ENCODE data around the gene MBNL1.

Gene MBNL1

GRCh38 chr3:152234657-152235375, 33.9 kb upstream of the MBNL1 start:
- Mint-ChIP-seq H3K27me3 (ENCODE audit: low read depth, poor library complexity) (peaks cover under 1% of the 10 kb centered on the region), H3K4me3 (no peak overlapping the region), H3K4me1 (peaks cover 3% of the 10 kb centered on the region), H3K36me3 (ENCODE audit: low read depth) (no peaks in the 10 kb centered on the region), H3K27ac (no peak overlapping the region), H3K9me3 (no peaks in the 10 kb centered on the region)
- DNase-seq, result no peak
- TF ChIP-seq CTCF (IDR thresholded peaks at IDR 0.05), result no peak

- no peak for DNase-seq
- H3K4me1 Mint-ChIP-seq, result peaks cover 3% of the 10 kb centered on the region
- TF ChIP-seq CTCF (IDR thresholded peaks at IDR 0.05), result no peak
- no peaks in the 10 kb centered on the region for H3K9me3 Mint-ChIP-seq
- no peak overlapping the region for H3K4me3 Mint-ChIP-seq
- H3K27me3 Mint-ChIP-seq (ENCODE audit: low read depth, poor library complexity), result no peaks in the 10 kb centered on the region
- H3K36me3 Mint-ChIP-seq (ENCODE audit: low read depth), result no peaks in the 10 kb centered on the region
- H3K27ac Mint-ChIP-seq, result no peak overlapping the region
These were observed 32.9 kb upstream of the MBNL1 start for GRCh38 chr3:152235709-152236298.

GRCh38 chr3:152236716-152237115, 32.0 kb upstream of the MBNL1 start:
- H3K27me3 Mint-ChIP-seq (ENCODE audit: low read depth, poor library complexity), result peaks cover 3% of the 10 kb centered on the region
- peaks cover 3% of the 10 kb centered on the region for H3K4me1 Mint-ChIP-seq
- H3K27ac Mint-ChIP-seq, result peak overlapping the region; percentile 7
- no peak for TF ChIP-seq CTCF (IDR thresholded peaks at IDR 0.05)
- DNase-seq, result no peak
- no peak overlapping the region for H3K4me3 Mint-ChIP-seq
- no peaks in the 10 kb centered on the region for H3K36me3 Mint-ChIP-seq (ENCODE audit: low read depth)
- H3K9me3 Mint-ChIP-seq, result no peaks in the 10 kb centered on the region

- H3K9me3 Mint-ChIP-seq, result no peaks in the 10 kb centered on the region
- H3K4me1 Mint-ChIP-seq, result peaks cover 3% of the 10 kb centered on the region
- DNase-seq, result no peak
- H3K36me3 Mint-ChIP-seq (ENCODE audit: low read depth), result no peaks in the 10 kb centered on the region
- peaks cover 3% of the 10 kb centered on the region for H3K27me3 Mint-ChIP-seq (ENCODE audit: low read depth, poor library complexity)
- H3K27ac Mint-ChIP-seq, result peak overlapping the region; percentile 3
- no peak for TF ChIP-seq CTCF (IDR thresholded peaks at IDR 0.05)
- no peak overlapping the region for H3K4me3 Mint-ChIP-seq
These were observed 27.3 kb upstream of the MBNL1 start for GRCh38 chr3:152241142-152242017.

- H3K4me1 Mint-ChIP-seq, result no peaks in the 10 kb centered on the region
- no peak overlapping the region for H3K4me3 Mint-ChIP-seq
- TF ChIP-seq CTCF (IDR thresholded peaks at IDR 0.05), result no peak
- DNase-seq, result no peak
- H3K27ac Mint-ChIP-seq, result no peak overlapping the region
- H3K36me3 Mint-ChIP-seq (ENCODE audit: low read depth), result no peaks in the 10 kb centered on the region
- H3K27me3 Mint-ChIP-seq (ENCODE audit: low read depth, poor library complexity), result peaks cover 3% of the 10 kb centered on the region
- no peaks in the 10 kb centered on the region for H3K9me3 Mint-ChIP-seq
These were observed 25.4 kb upstream of the MBNL1 start for GRCh38 chr3:152243301-152243711.

Data from nephron progenitor cell (in vitro differentiated cells).